HS-5 (cell line): Measurements from ENCODE around the gene DCHS1.
A peak's percentile ranks its signal among the peaks of the same experiment; 100 is the strongest.
"Not testable (repeated sequence)": the region's sequence is repeated elsewhere in the genome, so short reads cannot be mapped to it uniquely, and the experiment has no call there.

ENCODE experiments used
- DNase-seq: peaks from one replicate; pipeline ENCODE4 v3.0.0-alpha.2; 2012; ENCODE audit warnings: low read depth

Gene DCHS1

DNA sequence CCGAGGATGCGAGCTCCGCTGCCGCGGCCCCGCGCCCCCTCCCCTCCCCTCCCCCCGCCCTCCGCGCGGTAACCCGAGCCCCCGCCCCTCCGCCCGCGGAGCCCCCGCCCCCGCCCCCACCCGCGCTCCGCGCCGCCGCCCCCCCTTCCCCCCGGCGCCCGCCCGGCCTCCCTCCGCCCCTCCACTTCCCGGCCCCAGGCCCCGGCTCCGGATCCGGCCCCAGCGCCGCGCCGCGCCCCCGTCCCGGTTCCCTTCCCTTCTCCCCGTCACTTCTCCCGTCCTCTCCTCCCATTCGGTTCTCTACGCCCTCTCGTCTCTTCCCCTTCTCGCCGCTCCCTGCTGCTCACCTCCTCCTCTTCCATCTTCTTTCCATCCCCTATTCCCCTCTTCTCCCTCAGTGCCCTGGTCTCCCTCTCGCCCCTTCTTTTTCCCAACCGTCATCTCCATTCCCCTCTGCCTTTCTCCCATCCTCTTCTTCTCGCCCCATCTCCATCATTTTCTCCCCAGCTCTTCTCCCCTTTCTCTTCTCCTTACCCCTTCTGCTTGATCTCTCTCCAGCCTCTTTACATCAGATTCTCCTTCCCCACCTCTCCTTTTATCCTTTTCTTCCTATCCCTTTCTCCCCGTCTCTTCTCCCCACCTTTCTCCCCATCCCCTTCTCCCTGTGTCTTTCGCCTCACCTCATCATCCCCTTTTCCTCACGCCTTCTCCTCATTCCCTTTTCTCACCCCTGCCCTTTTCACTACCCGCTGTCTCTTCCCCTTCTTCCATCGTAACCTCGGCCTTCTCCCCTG lies at the start of gene DCHS1:
DCHS1 (minus strand) TSS at position 20 of the 794 bp plus-strand sequence. CDS start 14,196 bp downstream, outside the sequence.
- no peak for DNase-seq

- no peak for DNase-seq
These were observed 47.8 kb upstream of the DCHS1 start for GRCh38 chr11:6703247-6704063.

DNA sequence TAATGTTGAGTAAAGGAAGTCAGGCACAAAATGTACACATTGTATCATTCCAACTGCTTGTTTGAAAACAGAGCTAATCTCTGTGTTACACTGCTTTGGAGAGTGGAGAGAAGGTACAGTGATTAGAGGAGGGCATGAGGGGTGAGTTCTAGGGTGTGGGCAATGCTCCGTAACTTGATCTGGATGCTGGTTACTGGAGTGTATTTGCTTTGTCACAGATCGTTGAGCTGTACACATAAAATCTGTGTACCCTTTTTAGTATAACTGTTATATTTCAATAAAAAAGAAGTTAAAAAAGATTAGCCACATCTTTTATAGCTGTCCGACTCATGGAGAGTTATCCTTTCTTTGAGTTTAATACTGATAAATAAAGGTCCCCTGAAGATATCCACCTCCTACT lies 46.3 kb upstream of the DCHS1 start:
- not testable (repeated sequence) for DNase-seq

DNA sequence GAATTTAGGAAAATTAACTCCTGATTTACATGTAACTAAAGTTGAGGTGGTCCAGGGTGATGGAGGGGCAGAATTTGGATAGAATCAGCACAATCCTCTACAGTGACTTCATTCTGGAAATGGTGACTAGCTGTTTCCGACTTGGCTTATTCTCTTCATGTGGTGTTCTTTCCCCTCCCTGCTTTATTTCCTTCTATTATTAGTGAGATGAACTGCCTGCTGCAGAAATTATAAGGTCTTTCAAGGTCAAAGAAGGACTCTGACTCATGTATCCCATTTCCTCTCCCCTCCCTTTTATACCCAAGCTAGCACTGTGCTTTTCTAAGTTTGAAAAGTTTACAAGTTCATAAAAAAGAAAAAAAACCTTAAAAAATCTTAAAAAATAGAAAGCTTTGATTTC lies 39.8 kb upstream of the DCHS1 start:
- DNase-seq: no peak

DNA sequence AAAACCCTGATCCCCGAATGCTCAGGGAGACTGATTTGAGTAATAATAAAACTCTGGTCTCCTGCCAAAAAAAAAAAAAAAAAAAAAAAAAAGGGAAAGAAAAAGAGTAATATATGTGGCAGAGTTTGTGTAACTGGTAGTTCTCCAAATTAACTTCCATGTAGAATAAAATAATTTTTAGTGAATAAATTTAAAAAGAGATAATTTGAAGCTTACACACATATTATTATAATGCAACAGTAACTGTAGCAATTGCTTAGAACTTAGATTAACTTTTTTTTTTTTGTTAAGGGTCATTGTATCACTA lies 38.6 kb upstream of the DCHS1 start:
- no peak for DNase-seq

DNA sequence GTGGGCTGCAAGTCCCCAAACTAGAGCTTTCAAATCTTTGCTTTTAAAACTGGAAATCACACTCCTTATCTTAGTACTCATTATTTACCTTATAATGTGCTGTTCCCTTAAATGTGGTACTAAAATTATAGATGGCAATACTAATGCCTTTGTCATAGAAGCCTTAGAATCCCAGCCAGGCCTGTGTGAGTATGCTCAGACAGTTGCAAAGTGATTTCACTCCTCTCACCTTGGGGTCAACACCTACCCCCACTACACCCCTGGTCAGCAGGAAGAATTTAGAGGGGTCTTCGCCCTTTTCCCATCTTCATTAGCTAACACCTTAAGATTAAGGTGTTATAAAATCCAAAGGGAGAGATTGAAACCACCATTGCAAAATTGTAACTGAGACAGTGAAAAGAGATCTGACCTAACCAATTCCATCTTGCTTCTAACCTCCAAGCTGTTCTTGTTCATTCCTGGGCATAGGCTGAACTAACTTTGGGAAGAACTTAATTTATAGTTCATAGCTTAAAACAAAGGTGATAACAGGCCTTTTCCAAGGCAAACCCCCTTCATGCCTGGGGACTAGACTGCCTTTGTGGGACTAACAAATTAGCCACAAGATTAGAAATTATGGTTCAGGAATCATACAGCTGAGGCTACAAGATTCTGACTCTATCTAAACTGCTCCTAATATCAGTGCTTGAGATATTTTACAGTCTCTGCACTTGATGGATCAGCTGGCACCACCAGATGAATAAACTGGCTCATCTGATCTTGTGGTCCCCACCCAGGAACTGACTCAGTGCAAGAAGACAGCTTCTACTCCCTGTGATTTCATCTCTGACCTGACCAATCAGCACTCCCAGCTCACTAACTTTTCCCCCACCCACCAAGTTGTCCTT lies 38.0 kb upstream of the DCHS1 start:
- DNase-seq: peak; percentile 67

- DNase-seq: no peak
These were observed 36.5 kb upstream of the DCHS1 start for GRCh38 chr11:6692128-6692527.

- not testable (repeated sequence) for DNase-seq
These were observed 35.0 kb upstream of the DCHS1 start for GRCh38 chr11:6690431-6691132.

GRCh38 chr11:6687876-6688275 lies 32.3 kb upstream of the DCHS1 start:
- DNase-seq: no peak

DNA sequence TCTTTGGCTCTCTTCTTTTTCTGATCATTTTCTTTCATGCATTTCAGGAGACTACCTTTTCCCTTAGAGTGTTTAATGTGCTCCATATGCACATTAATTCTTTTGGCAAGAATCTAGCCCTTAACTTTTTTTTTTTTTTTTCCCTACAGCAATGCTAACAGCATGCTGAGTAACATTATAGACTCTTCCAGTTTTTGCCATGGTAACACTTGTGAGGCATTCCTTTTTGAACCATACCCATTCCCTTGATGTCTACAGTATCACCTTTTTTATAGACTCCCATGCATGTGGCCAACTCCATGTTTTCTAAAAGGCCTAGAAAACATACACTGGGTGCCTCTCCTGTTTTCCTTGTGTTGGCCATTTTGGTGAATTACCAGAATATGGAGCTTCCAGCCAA lies 30.4 kb upstream of the DCHS1 start:
- no peak for DNase-seq

DNA sequence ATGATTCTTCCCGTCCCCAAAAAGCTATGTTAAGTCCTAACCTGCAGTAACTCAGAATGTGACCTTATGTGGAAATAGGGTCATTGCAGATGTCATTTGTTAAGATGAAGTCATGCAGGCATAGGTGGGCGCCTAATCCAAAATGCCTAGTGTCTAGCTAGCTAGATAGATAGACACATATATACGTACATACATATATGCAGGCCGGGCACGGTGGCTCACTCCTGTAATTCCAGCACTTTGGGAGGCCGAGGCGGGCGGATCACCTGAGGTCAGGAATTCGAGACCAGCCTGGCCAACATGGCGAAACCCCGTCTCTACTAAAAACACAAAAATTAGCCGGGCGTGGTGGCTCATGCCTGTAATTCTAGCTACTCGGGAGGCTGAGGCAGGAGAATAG lies 28.5 kb upstream of the DCHS1 start:
- DNase-seq: not testable (repeated sequence)

DNA sequence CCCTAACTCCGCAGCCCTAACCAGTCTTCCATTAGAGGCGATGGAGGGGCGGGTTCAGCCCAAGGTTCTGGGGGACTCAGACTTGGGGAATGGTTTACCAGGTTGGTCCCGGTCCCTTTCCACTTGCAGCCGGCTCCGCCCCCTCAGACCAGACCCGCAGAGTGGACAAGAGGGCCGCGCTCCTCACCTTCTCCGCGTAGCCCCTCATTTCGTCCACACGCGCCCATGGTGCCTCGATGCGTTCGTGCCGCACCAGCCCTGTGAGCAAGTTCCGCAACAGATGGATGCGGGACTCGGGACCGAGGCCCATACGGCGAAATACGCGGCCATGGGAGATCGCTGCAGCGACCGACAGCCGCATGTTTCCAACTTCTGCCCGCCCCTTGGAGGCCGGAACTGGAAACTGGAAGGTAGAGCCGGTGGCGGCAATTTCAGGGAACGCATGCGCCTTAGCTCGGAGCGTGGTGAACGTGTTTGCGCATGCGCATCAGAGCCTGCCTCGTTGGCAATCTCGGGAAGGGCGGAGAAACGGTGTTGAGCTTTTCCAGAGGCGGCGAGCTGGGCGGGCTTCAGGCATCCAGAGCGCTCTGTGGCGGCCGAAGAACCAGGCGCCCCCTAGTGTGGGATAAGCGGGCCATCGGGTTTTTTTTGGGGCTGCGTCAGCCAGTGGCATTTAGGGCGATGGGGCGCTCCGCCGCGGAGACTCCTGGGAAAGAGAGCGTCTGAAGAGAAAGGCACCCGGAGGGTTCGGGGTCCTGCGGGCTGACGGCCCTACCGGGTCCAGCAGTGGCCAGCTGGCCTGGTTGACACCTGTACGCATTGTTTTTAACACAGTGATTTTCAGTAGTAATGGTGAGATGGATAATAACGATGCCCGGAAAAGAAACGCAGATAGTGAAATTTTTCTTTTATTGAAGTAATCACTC lies 27.6 kb upstream of the DCHS1 start, which contains the start of gene MRPL17:
MRPL17 (minus strand) TSS at position 405 of the 926 bp plus-strand sequence; CDS start at position 361, 44 bp downstream.
- peak; percentile 98 for DNase-seq

GRCh38 chr11:6682591-6682935 lies 27.0 kb upstream of the DCHS1 start:
- DNase-seq: no peak

GRCh38 chr11:6681949-6682348 lies 26.3 kb upstream of the DCHS1 start:
- DNase-seq: no peak

GRCh38 chr11:6681505-6681904 lies 25.9 kb upstream of the DCHS1 start:
- DNase-seq: no peak

- no peak for DNase-seq
These were observed 21.4 kb upstream of the DCHS1 start for GRCh38 chr11:6677018-6677417.

DNA sequence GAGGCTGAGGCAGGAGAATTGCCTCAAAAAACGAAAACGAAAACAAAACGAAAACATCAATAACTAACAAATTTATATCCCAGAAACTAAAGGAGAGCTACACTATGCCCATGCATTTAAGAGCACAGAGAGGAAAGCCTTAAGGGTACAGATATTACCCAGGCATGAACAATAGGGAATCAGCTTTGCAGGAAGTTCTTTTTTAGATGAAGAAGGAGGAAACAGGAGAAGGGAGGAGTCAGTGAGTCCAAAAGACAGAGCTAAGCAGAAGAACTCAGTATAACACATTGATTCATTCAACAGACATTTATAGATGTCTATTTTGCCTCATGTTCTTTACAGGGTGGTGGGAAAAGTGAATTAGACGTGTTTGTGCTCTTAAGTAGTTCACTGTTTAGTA lies 19.3 kb upstream of the DCHS1 start:
- DNase-seq: no peak

- no peak for DNase-seq
These were observed 18.6 kb upstream of the DCHS1 start for GRCh38 chr11:6674219-6674597.

- no peak for DNase-seq
These were observed 18.1 kb upstream of the DCHS1 start for GRCh38 chr11:6673523-6674218.

- no peak for DNase-seq
These were observed 16.4 kb upstream of the DCHS1 start for GRCh38 chr11:6671991-6672390.
